Measurements from ENCODE around the gene ACD.

Gene ACD

GRCh38 chr16:67664258-67664657 lies 4.2 kb upstream of the ACD start:
- Histone ChIP-seq H3K9ac (ENCODE audit: low read length) (no peak overlapping the region), H2BK5ac (ENCODE audit: low read depth, low read length, poor library complexity, severe bottlenecking) (no peak overlapping the region), H3K4me3 (ENCODE audit: insufficient read depth in 1 of 2, low read depth in 1 of 2, low read length in 2 of 2) (no peak overlapping the region), H3K4me1 (ENCODE audit: control insufficient read depth, insufficient read depth, low read depth, low read length) (peaks cover 33% of the 10 kb centered on the region), H3K4me2 (ENCODE audit: low read length, poor library complexity, severe bottlenecking) (no peak overlapping the region), H2BK120ac (ENCODE audit: low read depth, low read length) (no peak overlapping the region), H3K18ac (ENCODE audit: low read depth in 1 of 2, low read length in 2 of 2) (no peak overlapping the region), H3K79me1 (replicated peaks; ENCODE audit: low read length, poor library complexity, severe bottlenecking) (peaks cover 6% of the 10 kb centered on the region), H3K27me3 (ENCODE audit: control insufficient read depth in 1 of 2, insufficient read depth in 1 of 2, low read length in 2 of 2) (no peaks in the 10 kb centered on the region), H2AFZ (ENCODE audit: low read depth, low read length) (no peak overlapping the region), H3K23ac (ENCODE audit: low read length in 2 of 2) (no peak overlapping the region), H3K27ac (ENCODE audit: low read length, poor library complexity, severe bottlenecking) (no peak overlapping the region), H4K91ac (ENCODE audit: low read length) (no peak overlapping the region), H3K9me3 (ENCODE audit: control insufficient read depth, low read length) (no peaks in the 10 kb centered on the region), H3K4ac (ENCODE audit: low read depth in 1 of 2, low read length in 2 of 2) (no peak overlapping the region), H3K14ac (ENCODE audit: low read length in 2 of 2) (no peak overlapping the region), H4K8ac (ENCODE audit: low read length) (no peak overlapping the region), H2BK12ac (ENCODE audit: low read length in 2 of 2) (no peak overlapping the region), H2BK15ac (ENCODE audit: low read depth, poor library complexity, severe bottlenecking) (no peak overlapping the region), H3K36me3 (ENCODE audit: control insufficient read depth in 1 of 2, insufficient read depth in 2 of 2, low read depth in 1 of 2, low read length in 2 of 2) (peaks cover 25 to 27% of the 10 kb centered on the region in 2 experiments), H2AK5ac (ENCODE audit: low read length, severe bottlenecking) (no peak overlapping the region)
- no peak for DNase-seq
- WGBS, result 94% methylated on average over 4 of the region's 4 CpGs

DNA sequence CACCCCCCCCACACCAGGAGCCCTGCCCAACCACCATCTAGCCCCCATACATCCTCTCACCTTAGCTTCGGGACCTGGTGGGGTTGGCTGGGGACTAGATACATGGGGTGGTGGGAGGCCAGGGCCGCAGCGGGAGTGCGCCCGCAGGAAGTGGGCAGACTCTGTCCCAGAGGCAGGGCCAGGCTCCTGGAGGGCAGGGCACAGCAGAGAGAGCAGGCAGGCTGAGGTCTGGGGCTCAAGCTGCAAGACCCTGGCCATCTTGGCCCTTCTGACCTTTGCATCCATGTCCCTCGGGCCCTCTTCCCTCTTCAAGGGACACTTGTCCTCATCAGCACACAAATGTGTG lies 3.8 kb upstream of the ACD start:
- no peak for DNase-seq
- H2BK15ac ChIP-seq (ENCODE audit: low read depth, poor library complexity, severe bottlenecking), result no peak overlapping the region
- no peak overlapping the region for H3K23ac ChIP-seq (ENCODE audit: low read length in 2 of 2)
- H3K9me3 ChIP-seq (ENCODE audit: control insufficient read depth, low read length), result no peaks in the 10 kb centered on the region
- H3K14ac ChIP-seq (ENCODE audit: low read length in 2 of 2), result no peak overlapping the region
- no peak overlapping the region for H3K18ac ChIP-seq (ENCODE audit: low read depth in 1 of 2, low read length in 2 of 2)
- no peak overlapping the region for H2AFZ ChIP-seq (ENCODE audit: low read depth, low read length)
- H2BK120ac ChIP-seq (ENCODE audit: low read depth, low read length), result no peak overlapping the region
- peaks cover 9% of the 10 kb centered on the region for H3K79me1 ChIP-seq (replicated peaks; ENCODE audit: low read length, poor library complexity, severe bottlenecking)
- no peak overlapping the region for H2BK5ac ChIP-seq (ENCODE audit: low read depth, low read length, poor library complexity, severe bottlenecking)
- peaks cover 37% of the 10 kb centered on the region for H3K4me1 ChIP-seq (ENCODE audit: control insufficient read depth, insufficient read depth, low read depth, low read length)
- 96% methylated on average over 6 of the region's 6 CpGs for WGBS
- H3K9ac ChIP-seq (ENCODE audit: low read length), result no peak overlapping the region
- H3K4me3 ChIP-seq (ENCODE audit: insufficient read depth in 1 of 2, low read depth in 1 of 2, low read length in 2 of 2), result no peak overlapping the region
- H2BK12ac ChIP-seq (ENCODE audit: low read length in 2 of 2), result no peak overlapping the region
- H3K27ac ChIP-seq (ENCODE audit: low read length, poor library complexity, severe bottlenecking), result no peak overlapping the region
- no peak overlapping the region for H3K4me2 ChIP-seq (ENCODE audit: low read length, poor library complexity, severe bottlenecking)
- H3K4ac ChIP-seq (ENCODE audit: low read depth in 1 of 2, low read length in 2 of 2), result no peak overlapping the region
- no peaks in the 10 kb centered on the region for H3K27me3 ChIP-seq (ENCODE audit: control insufficient read depth in 1 of 2, insufficient read depth in 1 of 2, low read length in 2 of 2)
- H2AK5ac ChIP-seq (ENCODE audit: low read length, severe bottlenecking), result no peak overlapping the region
- no peak overlapping the region for H4K8ac ChIP-seq (ENCODE audit: low read length)
- H4K91ac ChIP-seq (ENCODE audit: low read length), result no peak overlapping the region
- peaks cover 25 to 29% of the 10 kb centered on the region in 2 experiments for H3K36me3 ChIP-seq (ENCODE audit: control insufficient read depth in 1 of 2, insufficient read depth in 2 of 2, low read depth in 1 of 2, low read length in 2 of 2)

DNA sequence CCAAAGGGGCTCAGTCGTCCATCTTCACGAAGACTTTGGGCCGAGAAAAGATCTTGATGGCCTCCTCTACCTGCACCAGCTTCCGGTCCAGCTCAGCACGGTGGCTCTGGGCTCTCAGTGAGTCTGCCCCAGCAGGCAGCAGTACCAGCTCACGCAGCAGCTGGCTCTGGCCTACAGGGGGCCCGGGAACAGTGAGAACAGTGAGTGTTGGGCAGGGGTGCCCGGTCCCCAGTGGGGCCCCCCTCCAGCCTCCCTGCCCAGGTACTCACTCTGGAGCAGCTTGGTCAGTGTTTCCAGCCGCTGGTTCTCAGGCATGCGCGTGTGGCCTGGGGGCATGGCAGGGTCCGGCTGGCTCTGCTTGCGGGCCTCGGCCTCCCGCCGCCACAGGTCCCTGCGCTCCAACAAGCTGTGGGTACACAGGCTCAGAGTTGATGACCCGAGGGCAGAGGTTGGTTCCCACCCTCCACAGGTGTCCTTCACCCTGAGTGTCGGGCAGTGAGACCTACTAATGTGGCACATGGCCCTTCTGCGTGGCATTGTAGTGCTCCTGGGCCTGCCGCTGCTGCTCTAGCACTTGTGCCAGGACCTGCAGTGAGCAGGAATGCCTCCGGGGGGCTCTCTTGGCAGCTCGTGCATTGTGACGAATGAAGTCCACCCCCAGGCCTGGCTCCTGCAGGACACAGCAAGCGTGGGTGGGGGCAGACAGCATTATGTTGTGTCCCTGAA lies 3.3 kb upstream of the ACD start:
- Histone ChIP-seq H3K27me3 (ENCODE audit: control insufficient read depth in 1 of 2, insufficient read depth in 1 of 2, low read length in 2 of 2) (no peaks in the 10 kb centered on the region), H3K4me1 (ENCODE audit: control insufficient read depth, insufficient read depth, low read depth, low read length) (peaks cover 39% of the 10 kb centered on the region), H3K9me3 (ENCODE audit: control insufficient read depth, low read length) (no peaks in the 10 kb centered on the region), H2AFZ (ENCODE audit: low read depth, low read length) (no peak overlapping the region), H4K91ac (ENCODE audit: low read length) (no peak overlapping the region), H2BK120ac (ENCODE audit: low read depth, low read length) (no peak overlapping the region), H3K36me3 (ENCODE audit: control insufficient read depth in 1 of 2, insufficient read depth in 2 of 2, low read depth in 1 of 2, low read length in 2 of 2) (peaks cover 25 to 32% of the 10 kb centered on the region in 2 experiments), H3K18ac (ENCODE audit: low read depth in 1 of 2, low read length in 2 of 2) (no peak overlapping the region), H3K23ac (ENCODE audit: low read length in 2 of 2) (no peak overlapping the region), H3K4me2 (ENCODE audit: low read length, poor library complexity, severe bottlenecking) (no peak overlapping the region), H2BK15ac (ENCODE audit: low read depth, poor library complexity, severe bottlenecking) (no peak overlapping the region), H3K27ac (ENCODE audit: low read length, poor library complexity, severe bottlenecking) (no peak overlapping the region), H4K8ac (ENCODE audit: low read length) (no peak overlapping the region), H2BK5ac (ENCODE audit: low read depth, low read length, poor library complexity, severe bottlenecking) (no peak overlapping the region), H3K9ac (ENCODE audit: low read length) (no peak overlapping the region), H3K4me3 (ENCODE audit: insufficient read depth in 1 of 2, low read depth in 1 of 2, low read length in 2 of 2) (no peak overlapping the region), H3K79me1 (replicated peaks; ENCODE audit: low read length, poor library complexity, severe bottlenecking) (peaks cover 11% of the 10 kb centered on the region), H3K4ac (ENCODE audit: low read depth in 1 of 2, low read length in 2 of 2) (no peak overlapping the region), H3K14ac (ENCODE audit: low read length in 2 of 2) (no peak overlapping the region), H2AK5ac (ENCODE audit: low read length, severe bottlenecking) (no peak overlapping the region), H2BK12ac (ENCODE audit: low read length in 2 of 2) (no peak overlapping the region)
- DNase-seq, result peak; percentile 26
- 81% methylated on average over 25 of the region's 25 CpGs for WGBS

DNA sequence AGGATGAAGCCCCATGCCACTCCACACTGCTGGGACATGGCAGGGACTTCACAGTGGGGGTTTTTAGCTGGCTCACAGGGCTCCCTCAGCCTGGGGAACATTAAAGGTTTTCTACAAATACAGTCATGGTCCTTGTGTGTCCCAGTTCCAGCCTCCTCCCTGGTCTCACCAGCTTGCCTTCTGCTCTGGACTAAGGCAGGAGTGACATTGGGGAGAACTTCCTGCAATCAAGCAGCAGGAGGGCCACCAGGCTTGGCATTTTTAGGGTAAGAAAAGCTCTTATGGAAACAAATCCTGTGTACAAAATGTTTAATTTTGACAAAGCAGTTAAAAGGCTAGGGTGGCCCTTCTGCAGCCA lies 2.6 kb upstream of the ACD start:
- no peaks in the 10 kb centered on the region for H3K9me3 ChIP-seq (ENCODE audit: control insufficient read depth, low read length)
- no peaks in the 10 kb centered on the region for H3K27me3 ChIP-seq (ENCODE audit: control insufficient read depth in 1 of 2, insufficient read depth in 1 of 2, low read length in 2 of 2)
- H3K36me3 ChIP-seq (ENCODE audit: control insufficient read depth in 1 of 2, insufficient read depth in 2 of 2, low read depth in 1 of 2, low read length in 2 of 2), result peaks cover 25 to 39% of the 10 kb centered on the region in 2 experiments
- no peak overlapping the region for H2BK15ac ChIP-seq (ENCODE audit: low read depth, poor library complexity, severe bottlenecking)
- no peak for DNase-seq
- H3K4ac ChIP-seq (ENCODE audit: low read depth in 1 of 2, low read length in 2 of 2), result no peak overlapping the region
- H3K4me1 ChIP-seq (ENCODE audit: control insufficient read depth, insufficient read depth, low read depth, low read length), result peaks cover 34% of the 10 kb centered on the region
- no peak overlapping the region for H3K18ac ChIP-seq (ENCODE audit: low read depth in 1 of 2, low read length in 2 of 2)
- no peak overlapping the region for H4K8ac ChIP-seq (ENCODE audit: low read length)
- H3K4me2 ChIP-seq (ENCODE audit: low read length, poor library complexity, severe bottlenecking), result no peak overlapping the region
- no peak overlapping the region for H3K23ac ChIP-seq (ENCODE audit: low read length in 2 of 2)
- H3K79me1 ChIP-seq (replicated peaks; ENCODE audit: low read length, poor library complexity, severe bottlenecking), result peaks cover 11% of the 10 kb centered on the region
- no peak overlapping the region for H2AK5ac ChIP-seq (ENCODE audit: low read length, severe bottlenecking)
- no peak overlapping the region for H3K4me3 ChIP-seq (ENCODE audit: insufficient read depth in 1 of 2, low read depth in 1 of 2, low read length in 2 of 2)
- H3K27ac ChIP-seq (ENCODE audit: low read length, poor library complexity, severe bottlenecking), result no peak overlapping the region
- no peak overlapping the region for H2BK120ac ChIP-seq (ENCODE audit: low read depth, low read length)
- H3K14ac ChIP-seq (ENCODE audit: low read length in 2 of 2), result no peak overlapping the region
- H3K9ac ChIP-seq (ENCODE audit: low read length), result no peak overlapping the region
- H2AFZ ChIP-seq (ENCODE audit: low read depth, low read length), result no peak overlapping the region
- H2BK5ac ChIP-seq (ENCODE audit: low read depth, low read length, poor library complexity, severe bottlenecking), result no peak overlapping the region
- no peak overlapping the region for H4K91ac ChIP-seq (ENCODE audit: low read length)
- H2BK12ac ChIP-seq (ENCODE audit: low read length in 2 of 2), result no peak overlapping the region
